GM12878 (cell line): ENCODE measurements around the gene TIMM10. TPM values are rescaled to one million over a fixed set of nuclear protein-coding genes. Genes with fewer than 3 reads are reported as not detected.

Experiments
- ATAC-seq: fragments of 200-7000 bp; cut with Tn5 transposase; 3 replicates; pipeline ENCODE4 v1.9.1; 2020; ENCODE audit warnings: mild to moderate bottlenecking, moderate library complexity
- BruUV-seq: library from RNA; stranded (reverse); fragments of 400-500 nt; replicated peaks from 2 replicates; lab custom pipeline; 2021; lab: Mats Ljungman, UMichigan
- CTCF ChIA-PET: fragments of 300-600 bp; sonication (Branson Sonifier 250); formaldehyde crosslinking; extraction: SDS; loops from one replicate; lab custom pipeline; 2021; ENCODE audit warnings: inconsistent platforms; lab: Yijun Ruan, JAX
- POLR2A ChIA-PET: fragments of 350-600 bp; formaldehyde crosslinking; extraction: SDS; loops from one replicate; lab custom pipeline; 2021; ENCODE audit warnings: inconsistent platforms; lab: Charles Lee
- RAD21 ChIA-PET: fragments of 300-600 bp; sonication (Branson Sonifier 250); formaldehyde crosslinking; loops from one replicate; lab custom pipeline; 2023; ENCODE audit warnings: antibody characterized with exemption; ENCODE audit not compliant: unreplicated experiment; lab: Charles Lee
- SMC1A ChIA-PET: fragments of 300-600 bp; sonication (Branson Sonifier 250); formaldehyde crosslinking; loops from one replicate; lab custom pipeline; 2023; ENCODE audit not compliant: unreplicated experiment, uncharacterized antibody; lab: Charles Lee
- DNase-seq: peaks from one replicate; pipeline ENCODE4 v3.0.0-alpha.2; 2011; ENCODE audit warnings: low read depth, low spot score
- FAIRE-seq: peaks from 3 replicates; lab custom pipeline; 2011; peaks lifted over from hg19 to GRCh38; lab: Jason Lieb, UNC
- H2AFZ ChIP-seq: 2 replicates; pipeline ENCODE4 v1.6.0; 2011; ENCODE audit warnings: low read depth, low read length, control low read depth; ENCODE audit not compliant: control insufficient read depth
- H3K27ac ChIP-seq: 2 replicates; pipeline ENCODE4 v1.5.1; 2011; ENCODE audit warnings: control low read depth; ENCODE audit not compliant: control insufficient read depth, insufficient read depth
- H3K27me3 ChIP-seq, 2 experiments: replicated peaks in 1 of 2; 2 replicates each; pipeline versions ENCODE4 v1.6.0 to v1.6.1; 2011; ENCODE audit warnings: low read length in 1 of 2; ENCODE audit not compliant: control insufficient read depth in 2 of 2, insufficient read depth in 2 of 2
- H3K36me3 ChIP-seq, 2 experiments: 2 replicates each; pipeline ENCODE4 v1.5.1; 2011; ENCODE audit warnings: low read length in 1 of 2; ENCODE audit not compliant: control insufficient read depth in 2 of 2, insufficient read depth in 2 of 2
- H3K4me1 ChIP-seq: 2 replicates; pipeline ENCODE4 v1.6.1; 2011; ENCODE audit warnings: mild to moderate bottlenecking, low read length, moderate library complexity, mixed read lengths; ENCODE audit not compliant: control insufficient read depth, insufficient read depth
- H3K4me2 ChIP-seq: 2 replicates; pipeline ENCODE4 v1.6.0; 2011; ENCODE audit warnings: control low read depth; ENCODE audit not compliant: control insufficient read depth, insufficient read depth
- H3K4me3 ChIP-seq: fragments of 200-600 bp; sonication (generic); 2 replicates; pipeline ENCODE4 v1.5.1; 2016
- H3K79me2 ChIP-seq: 2 replicates; pipeline ENCODE4 v1.6.0; 2011; ENCODE audit warnings: low read length; ENCODE audit not compliant: control insufficient read depth, insufficient read depth
- H3K9ac ChIP-seq: 2 replicates; pipeline ENCODE4 v1.8.0; 2011; ENCODE audit warnings: low read length, control low read depth, mixed read lengths; ENCODE audit not compliant: control insufficient read depth, insufficient read depth
- H3K9me3 ChIP-seq: replicated peaks from 3 replicates; pipeline ENCODE4 v1.5.1; 2011; ENCODE audit warnings: mild to moderate bottlenecking, low read length; ENCODE audit not compliant: control insufficient read depth, insufficient read depth
- H4K20me1 ChIP-seq: 2 replicates; pipeline ENCODE4 v1.6.0; 2011; ENCODE audit not compliant: control insufficient read depth, insufficient read depth
- BCL3 ChIP-seq: IDR thresholded peaks from 2 replicates; pipeline ENCODE4 v1.6.1; 2011; ENCODE audit warnings: borderline replicate concordance, low read depth, mild to moderate bottlenecking, moderate library complexity, low read length; ENCODE audit not compliant: insufficient read depth, poor library complexity, severe bottlenecking
- CBX3 ChIP-seq: fragments of 200-600 bp; sonication (generic); IDR thresholded peaks from 2 replicates; pipeline ENCODE4 v1.6.1; 2016; ENCODE audit warnings: low read depth, borderline replicate concordance
- CBX5 ChIP-seq: sonication (generic); IDR thresholded peaks from 2 replicates; pipeline ENCODE4 v1.6.1; 2016; ENCODE audit warnings: low read depth, moderate library complexity, mild to moderate bottlenecking, inconsistent platforms
- NR2C1 ChIP-seq: fragments of 450-650 bp; IDR thresholded peaks from 2 replicates; pipeline ENCODE4 v1.6.1; 2017; ENCODE audit warnings: antibody characterized with exemption, mild to moderate bottlenecking, moderate library complexity
- NRF1 ChIP-seq: conservative IDR thresholded peaks from 2 replicates; pipeline ENCODE4 v1.6.1; 2011; ENCODE audit warnings: mild to moderate bottlenecking, low read depth, low read length, improper control_type of control experiment
- RUNX3 ChIP-seq: IDR thresholded peaks from 2 replicates; pipeline ENCODE4 v1.6.1; 2012; ENCODE audit warnings: low read length, inconsistent platforms
- SMAD5 ChIP-seq: IDR thresholded peaks from 2 replicates; pipeline ENCODE4 v1.6.1; 2016; ENCODE audit warnings: antibody characterized with exemption, low read depth
- WGBS: methylation state at CpG from one replicate; pipeline ENCODE4 v1.1.6; 2016; ENCODE audit warnings: low lambda C conversion rate; ENCODE audit not compliant: insufficient replicate concordance, insufficient coverage; ENCODE audit errors: missing lambda C conversion rate; 5-methylcytosine and 5-hydroxymethylcytosine counted together
- in situ Hi-C: fragments of 300-500 bp; cut with MboI; formaldehyde crosslinking; loops from 9 replicates; pipeline ENCODE4 v1.14.3; 2018; ENCODE audit warnings: mixed read lengths
- intact Hi-C: fragments of 100-400 bp; cut with micrococcal nuclease; formaldehyde crosslinking; loops from one replicate; pipeline ENCODE4 v1.14.2; 2022; ENCODE audit not compliant: unreplicated experiment
- polyA plus RNA-seq, 11 experiments: library from polyadenylated mRNA; depleted of rRNA in 4 of 11; unstranded in 6 of 11; stranded (reverse) in 5 of 11; fragments of >200 nt; fragmentation: Nextera tagmentation in 4 of 11; fragmentation: Illumina TruSeq in 1 of 11; extraction: Ambion mirVana in 4 of 11; extraction: Trizol in 1 of 11; gene quantifications; 1 replicate in 1 of 11; 2 replicates in 10 of 11; pipeline versions ENCODE4 v1.2.1 to v1.2.3, GENCODE V29; 2011 to 2016; ENCODE audit warnings: inconsistent platforms in 2 of 11, missing spikeins in 2 of 11, low read depth in 1 of 11
- total RNA-seq, 4 experiments: library from RNA; depleted of rRNA in 3 of 4; stranded (reverse); fragments of >200 nt in 3 of 4; fragmentation: Illumina TruSeq in 1 of 4; extraction: Trizol in 1 of 4; gene quantifications; 2 replicates each; pipeline versions ENCODE4 v1.2.1 to v1.2.3, GENCODE V29; 2013 to 2021

The TIMM10 gene
- total and polyA plus RNA-seq, 10 of the 15 experiments (the other 5 are each of a cell fraction or from before 2014, with no cell fraction given) = 148 to 898 (median 206) TPM

- SMC1A ChIA-PET = interaction anchor here (0.8 to 1.2 kb wide), 3 partner anchors 9 to 162 kb away, joined by 3 to 4 read pairs (median 3); no protein-coding TSS in a partner anchor
- Histone ChIP-seq H3K4me1 (no peaks in the 10 kb centered on the region), H3K27me3 (no peaks in the 10 kb centered on the region), H3K36me3 (peaks cover 3% of the 10 kb centered on the region in 2 experiments; a peak in 3 of 4 replicates), H3K9ac (no peak overlapping the region), H3K27ac (no peak overlapping the region), H2AFZ (no peak overlapping the region), H3K79me2 (no peaks in the 10 kb centered on the region), H3K4me3 (no peak overlapping the region), H3K9me3 (no peaks in the 10 kb centered on the region), H3K4me2 (no peak overlapping the region), H4K20me1 (peaks cover 3% of the 10 kb centered on the region; the same call in 1 of the 2 replicates)
- ATAC-seq = no peak
- FAIRE-seq = no peak
- POLR2A ChIA-PET = no interaction called here
- intact Hi-C loops = no loop called here
- no peak for TF ChIP-seq NR2C1
- no peak for TF ChIP-seq CBX3
- no peak for TF ChIP-seq CBX5
- no peak for TF ChIP-seq SMAD5
- TF ChIP-seq RUNX3 = no peak
- TF ChIP-seq BCL3 = no peak
- TF ChIP-seq NRF1 = no peak
- RAD21 ChIA-PET = interaction anchor here (1.8 kb wide), 1 partner anchor 8 kb away, joined by 5 read pairs; no protein-coding TSS in a partner anchor
- CTCF ChIA-PET = interaction anchor here (0.9 to 2.1 kb wide), 7 partner anchors 8 to 45 kb away, joined by 3 to 16 read pairs (median 6); no protein-coding TSS in a partner anchor
- whole genome bisulfite sequencing = 99% methylated on average over 4 of the region's 4 CpGs
- DNase-seq = no peak
- in situ Hi-C loops = no loop called here
- no TSS peak for BruUV-seq
Observed at GRCh38 chr11:57501953-57502352, 28.6 kb downstream of the TIMM10 start.
